NCI-H526 (cell line): ENCODE data around the gene MYH9.

Experiments used
- DNase-seq, 2 experiments: peaks; one replicate each; lab custom pipeline; 2025; lab: John Stamatoyannopoulos, UW

The MYH9 gene

GRCh38 chr22:36386351-36386899 is 1.3 kb downstream of the MYH9 start:
- peak in 1 of 2 experiments; percentile 61 for DNase-seq

DNA sequence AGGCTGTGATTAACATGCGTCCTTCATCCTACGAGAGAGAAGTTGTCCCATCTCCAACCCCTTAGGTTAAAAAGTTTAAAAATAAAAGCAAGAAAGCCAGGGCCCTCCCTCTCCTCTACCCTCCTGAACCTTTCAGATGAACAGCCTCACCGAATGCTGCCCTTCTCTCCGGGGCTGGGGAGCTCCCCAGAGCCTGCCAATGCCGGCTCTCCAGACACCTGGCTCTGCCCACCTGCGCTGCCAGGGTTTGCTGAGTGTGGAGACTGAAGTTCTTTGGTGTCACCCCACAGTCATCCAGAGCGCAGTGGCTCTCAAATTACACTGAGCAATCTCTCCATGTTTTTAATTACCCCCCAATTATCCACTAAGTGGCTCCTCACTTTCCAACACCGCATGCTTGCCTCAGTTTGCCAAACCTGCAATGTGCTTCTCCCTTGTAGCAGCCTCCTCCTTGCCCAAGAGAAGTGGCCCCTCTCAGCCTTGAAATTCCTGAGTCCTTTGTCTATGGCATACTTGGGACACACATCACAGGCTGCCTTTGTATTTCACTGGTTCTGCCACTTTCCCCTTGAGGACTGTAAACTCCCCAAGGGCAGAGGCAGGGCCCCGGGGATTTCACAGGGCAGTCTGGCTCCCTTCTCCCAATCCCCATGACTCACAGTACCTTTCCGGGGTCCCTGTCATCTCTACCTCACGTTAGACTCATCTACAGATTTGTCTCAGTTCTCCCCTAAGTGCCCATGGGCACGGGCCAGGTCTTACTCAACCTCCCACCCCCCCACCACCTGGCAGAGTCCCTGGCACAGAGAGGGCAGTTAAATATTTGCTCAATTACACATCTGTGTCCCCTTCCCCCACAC is 2.0 kb downstream of the MYH9 start:
- DNase-seq, result peak in 1 of 2 experiments; percentile 48

GRCh38 chr22:36384766-36385481 is 2.8 kb downstream of the MYH9 start:
- DNase-seq, result no peak

DNA sequence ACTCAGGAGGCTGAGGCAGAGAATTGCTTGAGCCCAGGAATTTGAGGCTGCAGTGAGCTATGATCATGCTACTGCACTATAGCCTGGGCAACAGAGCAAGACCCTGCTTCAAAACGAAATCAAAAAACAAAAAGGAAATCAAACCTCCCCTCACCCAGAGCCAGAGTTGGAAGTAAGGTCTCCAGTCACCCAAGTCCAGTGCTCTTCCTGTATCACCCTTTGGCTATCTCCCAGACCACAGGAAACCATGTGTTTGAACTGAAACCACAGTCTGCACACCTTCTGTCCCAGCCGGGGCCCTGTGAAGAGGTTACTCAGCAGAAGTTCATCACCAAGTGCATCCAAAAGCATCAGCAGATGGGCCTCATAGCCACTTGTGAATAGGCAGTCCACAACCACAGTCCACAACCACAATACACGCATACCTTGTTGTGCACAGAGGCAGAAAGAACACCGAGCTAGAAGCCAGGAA is 4.6 kb downstream of the MYH9 start:
- DNase-seq, result no peak

DNA sequence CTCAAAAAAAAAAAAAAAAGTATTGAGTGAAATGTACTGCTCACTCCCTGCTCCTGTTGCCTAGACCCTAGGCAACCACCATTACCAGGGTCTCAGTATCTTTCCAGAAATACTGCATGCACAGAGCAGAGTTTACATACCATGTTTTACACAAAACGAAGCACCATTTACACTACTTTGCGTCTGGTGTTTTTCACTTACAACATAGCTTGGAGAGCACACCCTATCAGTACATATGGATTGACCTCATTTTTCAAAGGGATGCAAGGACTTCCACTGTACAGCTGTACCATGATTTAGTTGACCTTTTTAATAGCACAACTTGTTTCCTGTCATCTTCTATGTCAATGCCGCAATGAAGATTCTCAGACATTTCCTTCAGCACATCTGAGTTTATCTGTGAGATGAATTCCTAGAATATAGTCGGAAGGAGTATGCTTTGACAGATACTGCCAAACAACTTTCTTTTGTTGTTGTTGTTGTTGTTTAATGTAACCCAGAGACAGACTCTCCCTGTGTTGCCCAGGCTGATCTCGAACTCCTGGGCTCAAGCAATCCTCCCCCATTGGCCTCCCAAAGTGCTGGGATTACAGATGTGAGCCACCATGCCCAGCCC is 6.1 kb downstream of the MYH9 start:
- DNase-seq, result no peak

GRCh38 chr22:36379593-36380361 is 8.0 kb downstream of the MYH9 start:
- no peak for DNase-seq

DNA sequence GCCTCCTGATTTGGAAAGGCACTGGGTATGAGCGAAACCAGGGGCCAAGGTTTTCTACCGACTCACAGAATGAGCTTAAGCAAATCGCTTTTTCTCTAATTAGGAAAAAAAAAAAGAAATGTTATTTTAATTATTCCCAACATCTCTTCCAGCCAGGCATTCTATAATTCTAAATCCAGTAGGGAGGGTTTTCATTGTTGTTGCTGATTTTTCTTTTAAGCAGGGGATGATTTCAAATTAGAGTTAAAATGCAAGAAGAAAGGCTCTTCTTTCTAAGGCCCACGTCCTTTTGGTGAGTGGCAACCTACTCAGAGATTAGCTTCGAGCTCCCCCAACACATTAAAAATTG is 8.9 kb downstream of the MYH9 start:
- no peak for DNase-seq

DNA sequence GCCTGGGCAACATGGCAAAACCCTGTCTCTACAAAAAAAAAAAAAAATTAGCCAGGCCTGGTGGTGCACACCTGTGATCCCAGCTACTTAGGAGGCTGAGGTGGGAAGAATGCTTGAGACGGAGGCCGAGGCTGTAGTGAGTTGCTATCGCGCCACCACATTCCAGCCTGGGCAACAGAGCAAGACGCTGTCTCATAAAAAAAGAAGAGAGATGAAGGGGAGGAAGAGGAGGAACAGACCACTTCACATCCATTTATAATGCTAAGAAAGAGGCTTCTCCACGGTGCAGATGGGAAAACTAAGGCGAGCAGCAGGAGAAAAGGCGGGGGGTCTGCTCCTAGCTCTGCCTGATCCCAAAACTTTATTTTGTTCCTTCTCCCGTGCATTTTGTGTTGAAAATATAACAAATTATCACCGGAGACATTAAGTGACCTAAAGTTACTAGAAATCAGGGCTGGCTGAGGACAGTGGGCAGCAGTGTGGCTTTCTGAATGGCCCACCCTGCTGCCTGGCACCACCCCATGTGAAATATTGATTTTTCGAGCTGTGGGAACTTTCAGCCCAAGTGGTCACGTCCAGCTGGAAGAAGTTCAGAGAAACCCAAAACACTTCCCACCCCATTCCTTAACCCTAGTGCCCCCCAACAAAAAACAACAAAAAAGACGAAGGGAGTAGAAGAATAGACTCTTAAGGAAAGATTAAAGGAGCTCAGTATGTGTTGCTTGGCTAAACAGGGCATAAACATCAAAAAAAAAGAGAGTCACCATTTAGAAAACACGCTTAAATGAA is 9.5 kb downstream of the MYH9 start:
- no peak for DNase-seq

DNA sequence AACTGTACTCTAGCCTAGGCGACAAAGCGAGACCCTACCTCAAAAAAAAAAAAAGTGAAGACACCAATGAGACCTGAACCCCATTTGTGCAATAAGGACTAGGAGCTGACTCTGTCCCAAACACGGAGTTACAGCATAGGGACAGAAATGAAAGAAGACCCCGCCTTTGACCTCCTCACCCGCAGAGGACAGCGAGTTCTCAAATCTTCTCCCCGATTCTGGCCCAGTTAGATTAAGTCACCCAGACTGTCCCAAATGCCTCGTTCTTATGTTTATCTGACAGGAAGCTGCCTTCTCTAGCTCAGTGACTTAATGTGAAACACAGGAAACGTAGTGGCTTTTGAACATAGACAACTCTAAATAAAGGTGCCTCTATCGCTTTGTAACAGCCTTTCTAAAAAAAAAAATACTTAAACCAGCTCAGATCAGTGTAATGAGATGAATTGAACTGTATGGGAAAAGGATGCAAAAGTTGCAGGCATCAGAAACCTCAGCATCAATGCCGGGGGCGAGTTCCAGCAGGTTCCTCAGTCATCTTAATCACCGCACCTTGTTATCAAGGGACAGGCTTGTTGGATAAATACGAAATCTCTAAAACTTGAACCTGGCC is 10.6 kb downstream of the MYH9 start:
- no peak for DNase-seq

- no peak for DNase-seq
Observed at GRCh38 chr22:36376265-36376664, 11.5 kb downstream of the MYH9 start.

- DNase-seq, result no peak
Observed at GRCh38 chr22:36375071-36375980, 12.4 kb downstream of the MYH9 start.

GRCh38 chr22:36374603-36375024 is 13.2 kb downstream of the MYH9 start:
- no peak for DNase-seq

- DNase-seq, result no peak
Observed at GRCh38 chr22:36373258-36373579, 14.5 kb downstream of the MYH9 start.

GRCh38 chr22:36371920-36372319 is 15.8 kb downstream of the MYH9 start:
- no peak for DNase-seq

DNA sequence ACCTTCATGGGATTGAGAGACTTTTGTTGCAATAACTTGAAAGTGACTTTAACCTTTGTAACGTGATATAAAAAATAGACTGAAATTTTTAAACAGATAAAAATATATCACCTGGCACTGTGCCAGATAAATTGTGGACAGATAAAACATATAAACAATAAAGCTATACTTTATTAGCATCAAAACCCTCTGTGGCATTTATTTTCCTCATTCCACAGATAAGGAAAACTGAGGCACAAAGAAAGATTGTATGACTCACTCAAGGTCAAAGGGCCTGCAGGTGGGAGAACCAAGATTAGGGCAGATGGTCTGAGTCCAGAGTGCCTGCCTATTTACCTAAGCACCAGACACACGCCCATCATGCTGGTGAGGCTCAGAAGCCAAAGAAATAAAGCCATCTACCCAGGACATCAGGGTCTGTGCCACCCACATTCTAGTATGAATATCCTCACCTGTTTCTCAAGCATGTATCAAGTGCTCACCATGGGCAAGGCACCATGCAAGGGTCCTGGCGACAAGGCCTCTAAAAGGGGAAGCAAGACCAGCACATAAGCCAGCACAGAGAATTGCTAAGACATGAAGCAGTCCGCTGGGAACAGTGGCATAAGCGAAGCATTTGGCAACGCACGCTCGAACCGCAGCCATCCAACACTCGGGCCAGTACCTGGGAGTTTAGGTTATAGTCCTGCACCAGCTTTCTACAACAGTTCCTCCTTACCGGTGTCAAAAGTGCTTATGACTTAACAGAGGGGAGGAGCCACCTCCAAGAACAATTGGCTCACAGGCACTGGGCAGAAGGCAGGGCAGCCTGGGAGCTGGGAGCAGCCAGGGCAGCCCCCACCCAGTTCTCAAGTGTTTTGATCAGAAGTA is 17.6 kb downstream of the MYH9 start:
- DNase-seq, result no peak

- DNase-seq, result no peak
Observed at GRCh38 chr22:36369004-36369921, 18.5 kb downstream of the MYH9 start.

- no peak for DNase-seq
Observed at GRCh38 chr22:36368359-36368983, 19.3 kb downstream of the MYH9 start.
